Astrocyte (in vitro differentiated cells and primary cell): ENCODE data around the gene ANKRD13C. TPM values are rescaled to one million over a fixed set of nuclear protein-coding genes. Genes with fewer than 3 reads are reported as not detected.

Experiments
- DNase-seq: peaks from one replicate; pipeline ENCODE4 v3.0.0-alpha.2; 2010; ENCODE audit warnings: low read depth
- FAIRE-seq: peaks from 2 replicates; lab custom pipeline; 2011; peaks lifted over from hg19 to GRCh38; lab: Jason Lieb, UNC
- H2AFZ ChIP-seq: 2 replicates; pipeline ENCODE4 v1.6.0; 2012; ENCODE audit warnings: low read depth, low read length, inconsistent platforms
- H3K27ac ChIP-seq: 2 replicates; pipeline ENCODE4 v1.5.1; 2011; ENCODE audit warnings: low read depth, low read length, inconsistent platforms
- H3K27me3 ChIP-seq: 2 replicates; pipeline ENCODE4 v1.6.0; 2011; ENCODE audit warnings: low read length, inconsistent platforms; ENCODE audit not compliant: insufficient read depth
- H3K36me3 ChIP-seq: 2 replicates; pipeline ENCODE4 v1.5.1; 2011; ENCODE audit warnings: low read length, inconsistent platforms; ENCODE audit not compliant: insufficient read depth
- H3K4me1 ChIP-seq: 2 replicates; pipeline ENCODE4 v1.5.1; 2011; ENCODE audit warnings: low read length, inconsistent platforms; ENCODE audit not compliant: insufficient read depth
- H3K4me2 ChIP-seq: 2 replicates; pipeline ENCODE4 v1.6.0; 2012; ENCODE audit warnings: low read length, inconsistent platforms
- H3K4me3 ChIP-seq: 2 replicates; pipeline ENCODE4 v1.5.1; 2011; ENCODE audit warnings: low read depth, mild to moderate bottlenecking, low read length, inconsistent platforms; ENCODE audit not compliant: insufficient read depth
- H3K79me2 ChIP-seq: 2 replicates; pipeline ENCODE4 v1.6.0; 2012; ENCODE audit warnings: mild to moderate bottlenecking, low read length, inconsistent platforms; ENCODE audit not compliant: insufficient read depth
- H3K9ac ChIP-seq: 2 replicates; pipeline ENCODE4 v1.6.0; 2012; ENCODE audit warnings: mild to moderate bottlenecking, low read length, inconsistent platforms
- H3K9me3 ChIP-seq: 2 replicates; pipeline ENCODE4 v1.5.1; 2012; ENCODE audit warnings: low read depth, mild to moderate bottlenecking, low read length, inconsistent platforms; ENCODE audit not compliant: insufficient read depth
- H4K20me1 ChIP-seq: 2 replicates; pipeline ENCODE4 v1.6.0; 2012; ENCODE audit warnings: low read length, inconsistent platforms; ENCODE audit not compliant: insufficient read depth
- H3K27ac Mint-ChIP-seq: one replicate; pipeline ENCODE4 v1.8.0; 2021; ENCODE audit warnings: mild to moderate bottlenecking, mixed read lengths; ENCODE audit not compliant: unreplicated experiment
- H3K27me3 Mint-ChIP-seq: one replicate; pipeline ENCODE4 v1.8.0; 2021; ENCODE audit warnings: low read depth, mixed read lengths; ENCODE audit not compliant: unreplicated experiment
- H3K36me3 Mint-ChIP-seq: one replicate; pipeline ENCODE4 v1.8.0; 2021; ENCODE audit warnings: low read depth, mixed read lengths; ENCODE audit not compliant: unreplicated experiment
- H3K4me1 Mint-ChIP-seq: one replicate; pipeline ENCODE4 v1.8.0; 2021; ENCODE audit warnings: low read depth, mixed read lengths; ENCODE audit not compliant: unreplicated experiment
- H3K4me3 Mint-ChIP-seq: one replicate; pipeline ENCODE4 v1.8.0; 2021; ENCODE audit warnings: mild to moderate bottlenecking, moderate library complexity, mixed read lengths; ENCODE audit not compliant: unreplicated experiment
- H3K9me3 Mint-ChIP-seq: one replicate; pipeline ENCODE4 v1.8.0; 2021; ENCODE audit warnings: mild to moderate bottlenecking, mixed read lengths; ENCODE audit not compliant: unreplicated experiment
- EZH2 ChIP-seq: IDR thresholded peaks from 2 replicates; pipeline ENCODE4 v1.6.1; 2012; ENCODE audit warnings: mild to moderate bottlenecking, low read length, inconsistent platforms; ENCODE audit not compliant: insufficient read depth
- total RNA-seq: library from RNA; stranded (reverse); gene quantifications from 2 replicates; pipeline ENCODE4 v1.2.1, GENCODE V29; 2021
- TF ChIP-seq, protein P1 (sequence below): IDR thresholded peaks from 2 replicates; pipeline ENCODE4 v1.5.1; 2011; ENCODE audit warnings: low read depth, mild to moderate bottlenecking, inconsistent platforms, low read length, moderate library complexity; ENCODE audit not compliant: insufficient read depth

Gene ANKRD13C
- total RNA-seq, 1 donor from 2014 or later = 22.0 TPM

DNA sequence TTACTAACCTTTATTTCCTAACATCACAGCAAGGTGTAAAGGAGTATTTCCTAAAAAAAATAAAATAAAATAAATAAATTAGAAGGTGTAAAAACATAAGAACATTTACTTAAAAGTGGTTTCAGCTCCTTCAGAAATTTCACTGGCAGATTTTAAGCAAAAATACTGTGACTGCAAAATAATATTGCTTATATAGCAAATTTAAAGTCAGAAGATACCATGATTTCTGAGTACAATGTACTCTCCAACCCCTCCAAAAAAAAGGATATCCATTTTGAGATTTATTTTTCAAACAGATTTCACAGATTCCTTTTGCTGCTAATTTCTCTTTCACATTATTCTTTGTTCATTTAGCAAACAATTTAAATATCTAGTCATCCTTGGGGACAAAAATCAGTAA, 18.5 kb downstream of the ANKRD13C start:
- Mint-ChIP-seq H3K9me3 (no peaks in the 10 kb centered on the region), H3K4me1 (peaks cover 8% of the 10 kb centered on the region), H3K4me3 (no peak overlapping the region), H3K27ac (no peak overlapping the region), H3K36me3 (no peaks in the 10 kb centered on the region), H3K27me3 (no peaks in the 10 kb centered on the region)
- Histone ChIP-seq H3K9ac (no peak overlapping the region), H3K79me2 (peaks cover 64% of the 10 kb centered on the region), H3K27me3 (no peaks in the 10 kb centered on the region), H2AFZ (no peak overlapping the region), H3K36me3 (no peaks in the 10 kb centered on the region), H3K27ac (no peak overlapping the region), H3K4me3 (no peak overlapping the region), H3K4me1 (no peaks in the 10 kb centered on the region), H3K4me2 (no peak overlapping the region), H3K9me3 (no peaks in the 10 kb centered on the region), H4K20me1 (peaks cover 55% of the 10 kb centered on the region)
- no peak for FAIRE-seq
- no peak for DNase-seq
- TF ChIP-seq, protein P1, sequence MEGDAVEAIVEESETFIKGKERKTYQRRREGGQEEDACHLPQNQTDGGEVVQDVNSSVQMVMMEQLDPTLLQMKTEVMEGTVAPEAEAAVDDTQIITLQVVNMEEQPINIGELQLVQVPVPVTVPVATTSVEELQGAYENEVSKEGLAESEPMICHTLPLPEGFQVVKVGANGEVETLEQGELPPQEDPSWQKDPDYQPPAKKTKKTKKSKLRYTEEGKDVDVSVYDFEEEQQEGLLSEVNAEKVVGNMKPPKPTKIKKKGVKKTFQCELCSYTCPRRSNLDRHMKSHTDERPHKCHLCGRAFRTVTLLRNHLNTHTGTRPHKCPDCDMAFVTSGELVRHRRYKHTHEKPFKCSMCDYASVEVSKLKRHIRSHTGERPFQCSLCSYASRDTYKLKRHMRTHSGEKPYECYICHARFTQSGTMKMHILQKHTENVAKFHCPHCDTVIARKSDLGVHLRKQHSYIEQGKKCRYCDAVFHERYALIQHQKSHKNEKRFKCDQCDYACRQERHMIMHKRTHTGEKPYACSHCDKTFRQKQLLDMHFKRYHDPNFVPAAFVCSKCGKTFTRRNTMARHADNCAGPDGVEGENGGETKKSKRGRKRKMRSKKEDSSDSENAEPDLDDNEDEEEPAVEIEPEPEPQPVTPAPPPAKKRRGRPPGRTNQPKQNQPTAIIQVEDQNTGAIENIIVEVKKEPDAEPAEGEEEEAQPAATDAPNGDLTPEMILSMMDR = no peak
- TF ChIP-seq EZH2 = no peak

DNA sequence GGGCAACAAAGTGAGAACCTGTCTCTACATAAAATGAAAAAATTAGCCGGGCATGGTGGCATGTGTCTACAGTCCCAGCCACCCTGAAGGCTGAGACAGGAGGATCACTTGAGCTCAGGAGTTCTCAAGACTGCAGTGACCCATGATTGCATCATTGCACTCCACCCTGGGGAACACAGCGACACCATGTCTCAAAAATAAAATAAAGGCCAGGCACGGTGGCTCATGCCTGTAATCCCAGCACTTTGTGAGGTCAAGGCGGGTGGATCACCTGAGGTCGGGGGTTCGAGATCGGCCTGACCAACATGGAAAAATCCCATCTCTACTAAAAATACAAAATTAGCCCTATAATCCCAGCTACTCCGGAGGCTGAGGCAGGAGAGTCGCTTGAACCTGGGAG, 20.1 kb downstream of the ANKRD13C start:
- Mint-ChIP-seq H3K27ac (no peak overlapping the region), H3K4me1 (peaks cover 8% of the 10 kb centered on the region), H3K9me3 (no peaks in the 10 kb centered on the region), H3K36me3 (no peaks in the 10 kb centered on the region), H3K4me3 (no peak overlapping the region), H3K27me3 (no peaks in the 10 kb centered on the region)
- H3K4me3 ChIP-seq = no peak overlapping the region
- H3K4me2 ChIP-seq = no peak overlapping the region
- no peak for FAIRE-seq
- H3K9ac ChIP-seq = no peak overlapping the region
- H2AFZ ChIP-seq = no peak overlapping the region
- DNase-seq = no peak
- peaks cover 56% of the 10 kb centered on the region for H4K20me1 ChIP-seq
- no peaks in the 10 kb centered on the region for H3K27me3 ChIP-seq
- H3K79me2 ChIP-seq = peaks cover 66% of the 10 kb centered on the region
- no peaks in the 10 kb centered on the region for H3K4me1 ChIP-seq
- no peak overlapping the region for H3K27ac ChIP-seq
- H3K36me3 ChIP-seq = no peaks in the 10 kb centered on the region
- TF ChIP-seq, protein P1 = no peak
- TF ChIP-seq EZH2 = no peak
- no peaks in the 10 kb centered on the region for H3K9me3 ChIP-seq

DNA sequence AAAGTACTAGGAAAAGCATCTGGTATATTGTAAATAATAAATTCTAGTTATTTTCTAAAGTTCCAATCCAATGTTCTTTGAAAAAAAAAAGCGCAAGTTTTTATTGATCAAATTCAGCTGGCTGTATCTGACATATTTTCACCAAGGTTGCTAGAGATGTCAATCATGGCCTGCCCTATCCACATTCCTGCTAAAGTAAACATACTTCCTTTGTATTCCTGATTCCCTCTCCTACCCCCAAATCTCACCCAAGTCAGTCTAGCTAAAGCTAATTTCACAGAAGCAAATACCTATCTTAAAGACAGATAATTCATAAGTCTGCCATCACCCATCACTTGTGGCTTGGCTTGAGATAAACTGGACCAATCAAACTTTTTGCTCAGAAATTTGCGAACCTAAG, 21.3 kb downstream of the ANKRD13C start:
- DNase-seq (no peak), FAIRE-seq (no peak)
- Histone ChIP-seq H3K4me1 (no peaks in the 10 kb centered on the region), H3K27me3 (no peaks in the 10 kb centered on the region), H3K9ac (no peak overlapping the region), H3K79me2 (peaks cover 65% of the 10 kb centered on the region), H3K27ac (no peak overlapping the region), H3K9me3 (no peaks in the 10 kb centered on the region), H2AFZ (no peak overlapping the region), H3K4me2 (no peak overlapping the region), H4K20me1 (peaks cover 48% of the 10 kb centered on the region), H3K36me3 (no peaks in the 10 kb centered on the region), H3K4me3 (no peak overlapping the region)
- Mint-ChIP-seq H3K36me3 (no peaks in the 10 kb centered on the region), H3K4me3 (no peak overlapping the region), H3K27me3 (no peaks in the 10 kb centered on the region), H3K9me3 (no peaks in the 10 kb centered on the region), H3K27ac (no peak overlapping the region), H3K4me1 (peaks cover 8% of the 10 kb centered on the region)
- TF ChIP-seq, protein P1 = no peak
- no peak for TF ChIP-seq EZH2
